Esophagus muscularis mucosa (tissue), 4 donors: Measurements from ENCODE around the gene ENTPD8.

Source experiments
- CTCF ChIP-seq, 3 experiments: fragments of 200-600 bp in 2 of 3; fragments of 450-650 bp in 1 of 3; sonication (generic) in 2 of 3; IDR thresholded peaks; one replicate each; pipeline ENCODE4 v1.5.1; 2017 to 2019; ENCODE audit warnings: antibody characterized with exemption in 3 of 3, mild to moderate bottlenecking in 2 of 3, moderate library complexity in 1 of 3
- EP300 ChIP-seq: sonication (generic); formaldehyde crosslinking; IDR thresholded peaks from one replicate; pipeline ENCODE4 v1.6.1; 2017; ENCODE audit warnings: antibody characterized with exemption
- POLR2A ChIP-seq: fragments of 450-650 bp; IDR thresholded peaks from one replicate; pipeline ENCODE4 v1.6.1; 2017; ENCODE audit warnings: antibody characterized with exemption, moderate library complexity, mild to moderate bottlenecking, low read depth
- POLR2AphosphoS5 ChIP-seq, 2 donors: sonication (generic); formaldehyde crosslinking; IDR thresholded peaks; one replicate each; pipeline ENCODE4 v1.6.1; 2017; ENCODE audit warnings: antibody characterized with exemption in 2 of 2

DNA sequence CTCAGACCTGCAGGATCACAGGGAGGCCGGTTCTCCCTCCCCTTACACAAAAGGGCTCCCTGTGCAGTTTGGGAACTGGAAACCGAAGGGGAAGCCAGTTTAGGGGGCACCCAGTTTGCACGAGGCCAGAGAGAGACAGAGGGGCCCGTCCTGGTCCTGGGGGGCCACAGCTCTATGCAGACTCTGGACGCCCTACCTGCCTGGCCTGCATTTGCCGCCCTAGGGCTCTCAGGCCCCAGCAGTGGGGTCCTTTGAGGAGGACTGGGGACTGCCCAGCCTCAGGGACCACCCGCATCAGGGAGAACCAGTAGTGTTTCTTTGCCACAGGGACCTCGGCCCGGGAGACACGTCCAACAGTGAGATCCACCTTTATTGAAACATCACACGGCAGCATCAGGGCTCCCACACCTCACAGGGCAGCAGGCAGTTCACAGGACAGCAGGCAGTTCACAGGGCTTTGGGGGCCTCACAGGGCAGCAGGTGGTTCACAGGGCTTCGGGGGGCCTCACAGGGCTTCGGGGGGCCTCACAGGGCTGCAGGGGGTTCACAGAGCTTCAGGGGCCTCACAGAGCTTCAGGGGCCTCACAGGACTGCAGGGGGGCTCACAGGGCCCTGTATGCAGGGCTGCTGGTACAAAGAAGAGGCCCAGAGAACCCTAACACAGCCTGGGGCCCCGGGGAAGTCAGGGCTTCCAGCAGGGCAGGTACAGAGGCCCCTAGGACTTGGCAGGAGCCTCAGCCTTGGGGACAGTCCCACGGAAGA is 18.6 kb upstream of the ENTPD8 start:
- TF ChIP-seq CTCF (IDR thresholded peaks at IDR 0.05) (no peak), POLR2AphosphoS5 (IDR thresholded peaks at IDR 0.05) (no peak), POLR2A (no peak), EP300 (no peak)
